ENCODE results near the gene MAP2K5. TPM values are rescaled to one million over a fixed set of nuclear protein-coding genes. Genes with fewer than 3 reads are reported as not detected.

Gene MAP2K5
- total RNA-seq, 1 donor from 2014 or later, result 30.7 TPM

GRCh38 chr15:67547064-67547463 is 4.6 kb downstream of the MAP2K5 start:
- no peak overlapping the region for H3K27ac Mint-ChIP-seq

GRCh38 chr15:67547836-67548235 is 5.3 kb downstream of the MAP2K5 start:
- H3K4me1 Mint-ChIP-seq (ENCODE audit: low read depth), result peaks cover 26% of the 10 kb centered on the region
- H3K27me3 Mint-ChIP-seq, result no peaks in the 10 kb centered on the region
- H3K27ac Mint-ChIP-seq, result no peak overlapping the region
- no peak for DNase-seq (ENCODE audit: low spot score, unreplicated experiment)
- H3K36me3 Mint-ChIP-seq (ENCODE audit: insufficient read depth), result peaks cover 8% of the 10 kb centered on the region
- no peak for TF ChIP-seq CTCF (IDR thresholded peaks at IDR 0.05; ENCODE audit: unreplicated experiment)
- no peaks in the 10 kb centered on the region for H3K9me3 Mint-ChIP-seq (ENCODE audit: low read depth)
- H3K4me3 Mint-ChIP-seq (ENCODE audit: low read depth), result no peak overlapping the region

More at GRCh38 chr15:67547064-67547463, 4.6 kb downstream of the MAP2K5 start:
- TF ChIP-seq CTCF (IDR thresholded peaks at IDR 0.05; ENCODE audit: unreplicated experiment), result no peak
- no peaks in the 10 kb centered on the region for H3K27me3 Mint-ChIP-seq
- H3K4me3 Mint-ChIP-seq (ENCODE audit: low read depth), result no peak overlapping the region
- no peak for DNase-seq (ENCODE audit: low spot score, unreplicated experiment)
- H3K4me1 Mint-ChIP-seq (ENCODE audit: low read depth), result peaks cover 26% of the 10 kb centered on the region
- no peaks in the 10 kb centered on the region for H3K9me3 Mint-ChIP-seq (ENCODE audit: low read depth)
- H3K36me3 Mint-ChIP-seq (ENCODE audit: insufficient read depth), result peaks cover 8% of the 10 kb centered on the region

GRCh38 chr15:67548236-67548852 is 5.8 kb downstream of the MAP2K5 start:
- Mint-ChIP-seq H3K27ac (no peak overlapping the region), H3K36me3 (ENCODE audit: insufficient read depth) (peaks cover 8% of the 10 kb centered on the region), H3K27me3 (no peaks in the 10 kb centered on the region), H3K9me3 (ENCODE audit: low read depth) (no peaks in the 10 kb centered on the region), H3K4me1 (ENCODE audit: low read depth) (peaks cover 23% of the 10 kb centered on the region), H3K4me3 (ENCODE audit: low read depth) (no peak overlapping the region)
- TF ChIP-seq CTCF (IDR thresholded peaks at IDR 0.05; ENCODE audit: unreplicated experiment), result no peak
- no peak for DNase-seq (ENCODE audit: low spot score, unreplicated experiment)

GRCh38 chr15:67548862-67549651 is 6.6 kb downstream of the MAP2K5 start:
- H3K27me3 Mint-ChIP-seq, result no peaks in the 10 kb centered on the region
- no peak for DNase-seq (ENCODE audit: low spot score, unreplicated experiment)
- peaks cover 19% of the 10 kb centered on the region for H3K4me1 Mint-ChIP-seq (ENCODE audit: low read depth)
- H3K27ac Mint-ChIP-seq, result no peak overlapping the region
- peaks cover 8% of the 10 kb centered on the region for H3K36me3 Mint-ChIP-seq (ENCODE audit: insufficient read depth)
- no peak for TF ChIP-seq CTCF (IDR thresholded peaks at IDR 0.05; ENCODE audit: unreplicated experiment)
- H3K4me3 Mint-ChIP-seq (ENCODE audit: low read depth), result no peak overlapping the region
- H3K9me3 Mint-ChIP-seq (ENCODE audit: low read depth), result no peaks in the 10 kb centered on the region

- Mint-ChIP-seq H3K27ac (no peak overlapping the region), H3K9me3 (ENCODE audit: low read depth) (no peaks in the 10 kb centered on the region), H3K36me3 (ENCODE audit: insufficient read depth) (peaks cover 8% of the 10 kb centered on the region), H3K27me3 (no peaks in the 10 kb centered on the region), H3K4me3 (ENCODE audit: low read depth) (no peak overlapping the region), H3K4me1 (ENCODE audit: low read depth) (peaks cover 16% of the 10 kb centered on the region)
- TF ChIP-seq CTCF (IDR thresholded peaks at IDR 0.05; ENCODE audit: unreplicated experiment), result no peak
- DNase-seq (ENCODE audit: low spot score, unreplicated experiment), result no peak
Measured at GRCh38 chr15:67549736-67550135, 7.2 kb downstream of the MAP2K5 start.
